SH-SY5Y (cell line): ENCODE results near the gene LRFN5.

ENCODE experiments used
- GATA2 ChIP-seq: IDR thresholded peaks from 2 replicates; pipeline ENCODE4 v1.6.1; 2011; ENCODE audit warnings: mild to moderate bottlenecking, low read depth, low read length
- GATA3 ChIP-seq: IDR thresholded peaks from 2 replicates; pipeline ENCODE4 v1.6.1; 2011; ENCODE audit warnings: low read depth, mild to moderate bottlenecking, low read length, moderate library complexity

GRCh38 chr14:41891624-41892023, 284.9 kb downstream of the LRFN5 start:
- no peak for TF ChIP-seq GATA3
- TF ChIP-seq GATA2: no peak
